Choroid plexus epithelial cell (primary cell): Measurements from ENCODE around the gene SCN2B.

Experiments
- DNase-seq: peaks from one replicate; pipeline ENCODE4 v3.0.0-alpha.2; 2010; ENCODE audit warnings: low read depth
- H3K4me3 ChIP-seq: 2 replicates; pipeline ENCODE4 v1.5.1; 2011; ENCODE audit warnings: low read depth, mild to moderate bottlenecking, control low read depth, low read length, moderate library complexity
- CTCF ChIP-seq: conservative IDR thresholded peaks from 2 replicates; pipeline ENCODE4 v1.5.1; 2011; ENCODE audit warnings: low read depth, mild to moderate bottlenecking, control low read depth, inconsistent platforms, low read length, moderate library complexity

The SCN2B gene

GRCh38 chr11:118213781-118214180 lies 37.3 kb upstream of the SCN2B start:
- H3K4me3 ChIP-seq, result no peak overlapping the region
- no peak for DNase-seq
- no peak for TF ChIP-seq CTCF

DNA sequence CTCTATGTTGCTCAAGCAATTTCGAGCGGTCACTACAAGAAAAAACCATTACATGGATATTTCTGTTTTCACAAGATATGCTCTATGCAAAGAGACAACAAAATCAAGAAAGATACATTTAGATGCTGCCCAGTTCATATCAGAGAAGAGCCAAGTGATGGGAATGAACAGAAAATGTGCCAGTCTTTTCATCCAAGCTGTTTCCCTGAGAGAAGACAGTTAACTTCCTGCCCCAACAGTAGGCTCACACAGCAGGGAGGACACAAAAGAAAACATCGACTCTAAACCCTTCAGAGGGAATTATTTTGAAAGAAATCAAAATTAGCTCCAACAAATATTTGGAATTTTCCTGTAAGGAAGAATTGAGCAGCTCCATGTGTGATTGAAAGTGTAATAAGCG lies 36.8 kb upstream of the SCN2B start:
- TF ChIP-seq CTCF, result no peak
- DNase-seq, result no peak
- H3K4me3 ChIP-seq, result no peak overlapping the region

DNA sequence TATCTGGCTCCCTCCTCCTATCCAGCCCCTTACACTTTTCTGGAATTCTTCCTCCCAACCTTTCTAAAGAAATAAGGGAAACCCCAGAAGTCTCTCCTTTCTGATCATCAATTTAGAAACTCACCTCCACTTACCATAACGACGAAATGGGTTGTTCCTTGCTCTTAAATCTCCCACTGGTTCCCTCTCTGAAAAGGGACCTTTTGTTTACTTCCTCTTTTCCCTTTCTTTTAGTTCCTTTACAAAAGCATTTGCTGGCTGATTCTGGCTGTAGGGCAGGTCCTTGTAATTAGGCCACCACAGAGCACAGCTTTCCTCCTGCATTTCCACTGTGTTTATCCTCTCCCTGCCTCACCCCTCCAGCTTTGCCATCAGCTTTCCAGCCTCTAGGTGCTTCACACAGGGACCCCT lies 36.3 kb upstream of the SCN2B start:
- no peak overlapping the region for H3K4me3 ChIP-seq
- DNase-seq, result no peak

GRCh38 chr11:118212131-118212725 lies 35.8 kb upstream of the SCN2B start:
- TF ChIP-seq CTCF, result no peak
- DNase-seq, result no peak
- no peak overlapping the region for H3K4me3 ChIP-seq

More for the DNA sequence above, 36.3 kb upstream of the SCN2B start:
- TF ChIP-seq CTCF, result no peak

DNA sequence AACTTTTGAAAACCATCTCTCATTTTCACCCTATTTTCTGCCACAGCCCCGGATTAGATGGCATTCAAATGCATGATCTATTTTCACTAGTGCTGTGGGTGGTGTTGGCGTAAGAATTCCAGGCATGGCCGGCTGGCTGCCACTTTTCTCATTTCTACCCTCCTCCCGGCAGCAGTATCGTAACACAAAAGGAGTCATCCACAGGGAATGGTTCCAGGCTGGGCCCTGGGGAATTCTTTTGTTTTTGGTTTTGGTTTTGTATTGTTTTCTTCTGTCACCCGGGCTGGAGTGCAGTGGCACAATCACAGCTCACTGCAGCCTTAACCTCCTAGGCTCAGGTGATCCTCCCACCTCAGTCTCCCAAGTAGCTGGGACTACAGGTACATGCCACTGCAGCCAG lies 34.6 kb upstream of the SCN2B start:
- no peak overlapping the region for H3K4me3 ChIP-seq
- no peak for TF ChIP-seq CTCF
- no peak for DNase-seq

DNA sequence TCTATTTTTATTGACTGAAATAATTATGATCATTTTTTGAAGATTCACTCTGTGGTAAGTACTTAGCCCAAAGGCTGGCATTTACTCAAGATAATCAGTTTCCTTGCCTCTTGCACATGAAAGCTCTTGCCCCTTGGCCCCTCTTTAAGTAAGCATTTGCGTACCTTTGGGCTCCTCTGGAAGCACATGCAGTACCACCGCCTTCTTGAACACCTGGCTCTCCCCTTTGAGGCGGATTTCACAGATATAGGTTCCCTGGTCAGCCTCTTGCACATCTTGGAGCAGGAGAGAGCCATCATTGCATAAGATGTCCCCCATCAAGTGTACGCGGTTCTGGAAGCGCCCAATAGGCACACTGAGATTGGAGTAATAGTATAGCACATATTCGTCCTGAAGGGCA lies 33.9 kb upstream of the SCN2B start:
- DNase-seq, result no peak
- H3K4me3 ChIP-seq, result no peak overlapping the region
- TF ChIP-seq CTCF, result no peak

DNA sequence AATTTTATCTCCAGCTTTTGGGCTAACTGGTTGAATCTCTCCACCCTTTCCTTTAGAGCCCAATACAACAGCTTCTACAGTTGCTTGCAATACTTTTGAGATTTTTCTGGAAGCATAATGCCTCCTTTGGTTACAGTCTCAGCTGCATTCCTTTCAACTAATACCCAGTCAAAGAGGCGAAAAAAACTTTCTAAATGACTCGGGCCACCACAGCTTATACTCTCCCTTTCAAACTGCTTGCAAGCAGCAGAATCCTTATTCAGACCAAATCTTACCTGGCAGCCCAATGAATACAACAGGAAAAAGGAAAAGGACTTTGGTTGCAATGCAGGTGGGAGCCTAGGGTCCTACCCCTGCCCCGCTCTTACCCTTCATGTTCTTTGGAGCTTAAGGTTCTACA lies 32.6 kb upstream of the SCN2B start:
- no peak for DNase-seq
- no peak for TF ChIP-seq CTCF
- no peak overlapping the region for H3K4me3 ChIP-seq
